Germinal center (tissue), 1 donor: ENCODE results near the gene OR8B3.
"Not testable (repeated sequence)": the region's sequence is repeated elsewhere in the genome, so short reads cannot be mapped to it uniquely, and the experiment has no call there.

ENCODE experiments used
- DNase-seq: peaks from one replicate; pipeline ENCODE4 v3.0.0; 2012; ENCODE audit warnings: mixed read lengths, low spot score

Gene OR8B3, protein sequence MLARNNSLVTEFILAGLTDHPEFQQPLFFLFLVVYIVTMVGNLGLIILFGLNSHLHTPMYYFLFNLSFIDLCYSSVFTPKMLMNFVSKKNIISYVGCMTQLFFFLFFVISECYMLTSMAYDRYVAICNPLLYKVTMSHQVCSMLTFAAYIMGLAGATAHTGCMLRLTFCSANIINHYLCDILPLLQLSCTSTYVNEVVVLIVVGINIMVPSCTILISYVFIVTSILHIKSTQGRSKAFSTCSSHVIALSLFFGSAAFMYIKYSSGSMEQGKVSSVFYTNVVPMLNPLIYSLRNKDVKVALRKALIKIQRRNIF

DNA sequence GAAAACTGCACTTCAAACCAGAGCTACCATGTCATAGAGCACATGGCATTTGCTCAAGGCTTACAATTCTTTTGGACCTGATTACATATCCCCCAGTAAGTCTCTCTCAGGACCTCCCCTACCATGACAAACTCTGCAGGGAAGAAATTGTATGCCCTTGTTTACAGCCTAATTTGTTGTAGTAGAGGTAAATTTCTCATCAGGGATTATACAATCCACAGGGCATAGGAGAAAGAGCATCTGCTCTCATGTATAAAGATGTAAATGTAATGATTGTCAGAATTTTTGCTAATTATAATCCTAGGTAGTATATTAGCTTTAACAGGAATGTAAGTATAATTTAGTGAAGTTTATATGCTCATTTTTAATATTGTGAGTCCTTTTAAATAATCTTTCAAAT is at the start of gene OR8B3:
TSS of gene OR8B3 (minus strand) at position 101 of the 400 bp plus-strand sequence. CDS start 1,673 bp downstream, outside the sequence.
- no peak for DNase-seq

DNA sequence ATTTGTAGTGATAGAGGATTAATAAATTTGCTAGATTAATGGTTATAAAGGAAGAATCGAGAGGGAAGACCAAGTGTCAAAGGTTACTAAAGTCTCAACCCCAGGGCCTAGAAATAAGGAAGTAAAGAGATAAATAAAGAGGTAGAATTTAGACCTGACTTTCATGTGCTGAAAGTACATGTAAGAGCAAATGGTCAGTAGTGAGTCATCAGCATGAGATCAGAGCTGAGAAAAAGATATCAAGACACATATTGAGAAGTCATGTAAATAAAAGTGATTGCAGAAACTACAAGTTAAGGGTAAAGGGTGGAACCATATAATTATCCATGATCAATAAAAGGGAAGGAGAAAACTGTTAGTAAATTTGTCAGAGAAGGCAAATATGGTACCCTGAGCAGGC is 48.1 kb upstream of the OR8B3 start:
- no peak for DNase-seq

DNA sequence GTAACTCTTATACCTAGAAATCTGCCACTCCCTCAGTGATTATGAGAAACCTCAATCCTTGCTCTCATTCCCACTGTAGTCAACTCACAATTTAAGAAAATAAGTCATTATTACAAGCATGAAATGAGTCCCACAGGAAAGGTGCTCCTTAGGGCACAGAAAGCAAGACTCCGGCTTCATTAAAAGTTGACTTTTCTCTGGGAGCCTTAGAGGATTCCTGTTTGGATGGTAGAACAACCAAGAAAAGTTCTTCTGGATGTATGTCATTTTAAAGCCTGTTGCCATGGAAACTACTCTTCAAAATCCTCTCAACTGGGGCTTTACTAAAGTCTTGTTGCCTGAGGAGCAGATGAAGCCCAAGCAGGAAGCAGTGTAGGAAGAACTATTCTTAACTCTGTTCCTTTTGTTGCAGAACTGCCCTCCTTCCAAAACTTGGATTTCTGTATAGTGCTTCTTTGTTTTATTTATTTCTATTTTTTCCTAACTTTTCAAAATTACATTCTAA is 46.9 kb upstream of the OR8B3 start, which contains the start of gene OR8B8:
TSS of gene OR8B8 (minus strand) at position 51 of the 505 bp plus-strand sequence. CDS start 4,611 bp downstream, outside the sequence.
- no peak for DNase-seq

DNA sequence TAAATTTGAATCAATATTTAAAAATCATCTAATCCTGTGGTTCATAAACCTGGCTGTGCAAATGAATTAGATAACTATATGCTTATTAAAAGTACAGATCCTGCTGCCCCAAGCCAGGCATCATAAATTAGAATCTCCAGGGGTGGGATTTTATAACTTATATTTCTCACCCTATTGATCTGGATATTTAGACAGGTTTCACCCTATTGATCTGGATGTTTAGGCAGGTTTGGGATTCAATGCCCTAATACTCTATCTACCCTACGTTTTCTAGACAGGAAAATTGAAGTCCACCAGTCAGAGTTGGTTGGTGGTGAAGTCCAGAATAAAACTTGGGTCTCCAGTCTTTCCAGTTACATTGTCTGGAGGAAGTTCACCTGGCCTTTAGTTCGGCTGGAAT is 44.0 kb upstream of the OR8B3 start:
- DNase-seq, result no peak

DNA sequence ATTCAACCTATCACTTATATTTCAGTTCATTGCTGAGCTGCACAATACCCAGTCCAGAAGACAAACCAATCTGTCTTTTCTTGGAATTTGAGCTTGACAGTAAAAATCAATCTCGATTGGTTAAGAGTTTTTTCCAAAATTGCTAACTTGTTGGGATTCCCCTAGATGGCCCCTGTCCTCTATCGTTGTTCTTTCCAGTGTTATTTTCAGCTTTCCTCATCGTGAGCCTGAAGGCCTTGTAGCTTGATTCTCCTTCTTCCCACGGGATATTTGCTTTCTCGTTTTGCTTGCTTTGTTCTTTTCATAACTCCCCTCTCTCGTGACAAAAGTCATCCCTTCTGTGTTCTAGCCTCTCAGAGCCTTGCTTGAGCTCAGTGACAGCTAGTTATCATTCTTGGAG is 43.6 kb upstream of the OR8B3 start:
- DNase-seq, result no peak

DNA sequence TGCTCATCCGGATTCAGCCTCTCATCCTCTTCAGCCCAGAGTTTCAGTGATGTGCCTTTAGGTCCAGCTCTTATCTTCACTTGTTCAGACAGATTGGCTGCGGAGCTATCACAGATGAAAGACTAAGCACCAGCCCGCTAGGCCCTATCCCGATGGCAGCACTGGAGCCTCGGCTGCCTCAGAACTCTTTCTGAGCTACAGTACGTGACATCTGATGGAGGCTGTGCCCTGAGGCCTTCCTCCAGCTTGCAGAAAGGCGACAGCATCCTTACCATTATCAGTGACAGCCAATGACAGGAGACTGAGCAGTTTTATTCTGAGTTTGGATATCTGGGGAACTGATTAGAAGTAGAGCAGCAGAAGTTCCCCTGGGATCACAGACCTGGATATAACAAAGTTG is 42.7 kb upstream of the OR8B3 start:
- no peak for DNase-seq

DNA sequence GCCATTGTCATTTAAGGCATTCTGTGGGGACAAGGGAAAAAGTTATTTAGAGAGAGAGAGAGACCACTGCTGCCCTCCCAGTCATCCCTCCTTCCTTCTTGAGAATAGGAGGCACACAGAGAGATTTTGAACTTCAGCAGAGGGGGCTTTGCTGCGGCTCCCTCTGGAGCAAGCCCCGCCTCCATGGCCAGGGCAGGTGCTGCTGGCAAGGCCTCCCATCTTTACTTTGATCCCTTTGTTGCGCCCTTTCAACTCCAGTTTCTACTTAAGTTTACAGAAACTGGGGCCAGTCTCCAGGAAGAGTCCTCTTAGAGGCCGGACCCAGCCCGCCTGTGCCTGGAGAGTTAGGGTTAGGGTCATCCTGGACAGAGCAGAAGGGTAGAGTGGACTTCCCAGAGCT is 42.3 kb upstream of the OR8B3 start:
- DNase-seq, result no peak

DNA sequence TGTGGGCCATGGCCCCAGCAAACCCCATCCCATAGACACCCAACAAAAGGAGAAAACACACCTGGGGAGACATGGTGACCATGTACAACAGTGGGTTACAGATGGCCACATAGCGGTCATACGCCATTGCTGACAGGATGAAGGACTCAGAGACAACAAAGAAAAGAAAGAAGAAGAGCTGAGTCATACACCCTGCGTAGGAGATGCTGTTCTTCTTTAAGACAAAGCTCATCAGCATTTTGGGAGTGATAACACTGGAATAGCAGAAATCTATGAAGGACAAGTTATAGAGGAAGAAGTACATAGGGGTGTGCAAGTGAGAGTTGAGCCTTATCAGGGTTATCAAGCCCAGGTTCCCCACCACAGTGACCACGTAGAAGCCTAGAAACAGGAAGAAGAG is 41.8 kb upstream of the OR8B3 start:
- no peak for DNase-seq

DNA sequence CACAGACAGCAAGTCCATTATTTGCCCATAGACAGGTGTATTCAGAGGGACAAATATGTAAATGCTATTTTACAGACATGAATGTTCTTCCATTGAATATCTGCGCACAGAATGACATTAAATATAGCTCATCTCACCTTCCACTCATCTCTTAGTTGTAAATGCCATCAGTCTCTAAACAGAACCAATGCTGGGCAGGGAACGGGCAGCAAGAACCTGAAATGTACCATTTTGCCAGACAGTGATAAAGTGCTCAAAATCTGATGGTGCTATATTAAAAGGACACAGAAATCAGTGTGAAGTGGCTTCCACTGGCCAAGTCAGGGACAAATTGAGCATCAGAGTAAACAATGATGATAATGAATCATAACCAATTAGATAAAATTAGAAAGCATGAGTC is 35.9 kb upstream of the OR8B3 start:
- no peak for DNase-seq

DNA sequence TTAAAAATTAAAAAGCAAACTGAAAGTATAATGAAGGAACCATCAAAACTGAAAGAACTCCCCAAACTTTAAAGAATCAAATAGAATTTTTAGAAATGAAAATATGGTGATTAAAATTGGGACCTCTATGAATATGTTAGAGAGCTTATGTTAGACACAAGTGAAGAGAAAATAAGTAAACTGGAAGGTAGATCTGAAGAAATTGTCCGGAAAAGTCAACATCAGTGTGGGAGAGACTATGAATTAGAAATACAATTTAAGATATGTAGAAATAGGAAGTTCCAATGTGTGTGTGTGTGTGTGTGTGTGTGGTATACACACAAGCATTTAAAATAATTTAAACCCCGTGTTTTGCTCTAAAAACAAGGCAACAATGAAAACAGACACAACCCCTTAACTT is 30.8 kb upstream of the OR8B3 start:
- no peak for DNase-seq

DNA sequence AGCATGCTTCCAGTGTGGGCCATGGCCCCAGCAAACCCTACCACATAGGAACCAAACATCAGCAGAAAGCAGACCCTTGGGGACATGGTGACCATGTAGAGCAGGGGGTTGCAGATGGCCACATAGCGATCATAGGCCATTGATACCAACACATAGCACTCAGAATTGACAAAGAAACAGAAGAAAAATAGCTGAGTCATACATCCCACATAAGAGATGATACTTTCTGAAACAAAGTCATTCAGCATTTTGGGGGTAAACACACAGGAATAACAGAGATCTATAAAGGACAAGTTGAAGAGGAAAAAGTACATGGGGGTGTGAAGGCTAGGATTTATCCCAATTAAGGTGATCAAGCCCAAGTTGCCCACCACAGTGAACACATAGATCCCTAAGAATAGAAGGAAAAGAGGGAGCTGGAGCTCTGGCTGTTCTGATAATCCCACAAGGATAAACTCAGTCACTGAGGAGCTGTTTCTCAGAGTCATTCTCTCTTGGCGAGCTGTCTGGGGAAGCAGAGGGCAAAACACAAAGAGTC is 25.6 kb upstream of the OR8B3 start, which contains the start of gene OR8B4:
TSS of gene OR8B4 (minus strand) at position 488 of the 538 bp plus-strand sequence. CDS start at position 488, 0 bp downstream.
- no peak for DNase-seq

DNA sequence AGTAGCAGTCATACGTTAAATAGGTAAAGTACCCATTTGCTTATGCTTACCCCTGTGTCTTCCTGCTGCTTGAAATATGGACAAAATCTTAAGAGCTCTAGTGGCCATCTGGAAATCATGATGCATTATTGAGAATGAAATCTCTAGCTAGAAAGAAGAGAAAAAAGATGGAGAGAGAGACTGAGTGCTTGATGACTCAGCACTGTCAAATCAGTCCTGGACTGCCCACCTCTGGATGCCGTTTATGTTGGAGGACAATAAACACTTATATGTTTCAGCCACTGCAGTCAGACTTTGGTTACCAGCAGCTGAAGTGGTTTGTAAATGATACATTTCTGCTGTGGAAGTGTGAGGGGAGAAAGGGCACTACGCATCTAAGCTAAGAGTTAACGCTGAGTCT is 22.2 kb upstream of the OR8B3 start:
- DNase-seq, result no peak

DNA sequence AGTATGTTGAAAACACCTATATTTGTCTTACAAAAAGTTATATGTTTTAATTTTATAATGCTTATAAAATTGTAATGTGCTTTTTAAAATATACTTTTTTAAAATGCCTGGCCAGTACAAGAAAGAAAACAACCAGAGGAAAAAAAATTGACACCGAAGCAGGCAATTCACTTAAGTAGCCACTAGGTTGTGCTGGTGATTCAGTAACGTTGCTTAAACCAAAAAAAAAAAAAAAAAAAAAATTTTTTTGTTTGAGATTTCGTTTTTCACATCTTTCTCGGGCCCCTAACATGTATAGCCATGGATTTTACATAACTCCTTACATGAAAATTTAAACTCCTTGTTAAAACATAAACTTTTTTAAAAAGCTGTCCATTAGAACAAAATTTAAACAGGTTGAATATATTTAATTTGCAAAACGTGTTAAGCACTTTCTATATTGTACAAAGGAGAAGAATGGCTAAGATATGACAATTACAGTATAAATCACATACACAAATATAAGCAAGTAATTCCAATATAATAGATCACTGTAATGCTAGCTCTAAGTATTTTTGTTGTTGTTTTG is 16.6 kb upstream of the OR8B3 start:
- DNase-seq, result peak; percentile 4

DNA sequence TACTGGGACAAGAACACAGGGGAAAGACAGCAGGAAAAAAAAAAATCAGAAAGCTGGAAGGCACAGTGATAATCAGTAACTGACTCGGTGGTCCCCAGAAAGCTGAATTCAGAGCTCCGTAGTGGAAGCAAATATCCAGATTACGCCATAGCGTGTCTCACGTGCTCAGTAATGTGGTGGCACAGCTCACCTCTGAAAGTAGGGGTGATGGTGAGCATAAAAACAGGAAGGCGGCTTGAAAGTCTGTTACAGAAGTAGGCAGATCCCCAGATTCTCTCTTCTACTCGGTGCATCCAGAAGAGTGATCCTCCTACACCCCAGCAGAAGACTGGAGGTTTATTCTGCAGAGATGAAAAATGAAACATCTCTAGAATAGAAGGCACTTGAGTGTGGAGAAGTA is 11.1 kb upstream of the OR8B3 start:
- DNase-seq, result no peak

DNA sequence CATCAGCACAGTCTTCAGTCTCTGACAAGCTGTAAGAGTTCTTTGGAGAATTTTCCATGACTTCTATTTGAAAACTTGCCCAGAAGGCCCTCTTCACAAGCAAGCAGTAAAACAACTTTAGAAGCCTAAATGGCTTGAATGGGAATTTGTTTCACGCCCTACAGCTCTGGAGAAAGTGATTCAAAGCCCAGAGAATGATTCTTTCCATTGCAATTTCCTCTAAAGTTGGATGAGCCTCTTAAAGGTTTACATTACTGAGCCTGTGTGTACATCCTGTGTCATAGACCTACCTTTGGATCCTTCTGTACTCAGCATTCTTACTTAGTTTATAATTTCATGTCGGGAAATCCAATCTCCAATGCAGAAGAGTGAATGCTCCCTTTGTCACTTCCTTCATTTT is 6.8 kb upstream of the OR8B3 start:
- DNase-seq, result no peak

DNA sequence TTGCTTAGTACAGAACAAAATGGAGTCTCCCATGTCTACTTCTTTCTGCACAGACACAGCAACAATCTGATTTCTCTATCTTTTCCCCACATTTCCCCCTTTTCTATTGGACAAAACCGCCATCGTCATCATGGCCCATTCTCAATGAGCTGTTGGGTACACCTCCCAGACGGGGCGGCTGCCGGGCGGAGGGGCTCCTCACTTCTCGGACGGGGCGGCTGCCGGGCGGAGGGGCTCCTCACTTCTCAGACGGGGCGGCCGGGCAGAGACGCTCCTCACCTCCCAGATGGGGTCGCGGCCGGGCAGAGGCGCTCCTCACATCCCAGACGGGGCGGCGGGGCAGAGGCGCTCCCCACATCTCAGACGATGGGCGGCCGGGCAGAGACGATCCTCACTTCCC is 4.4 kb upstream of the OR8B3 start:
- DNase-seq, result not testable (repeated sequence)

DNA sequence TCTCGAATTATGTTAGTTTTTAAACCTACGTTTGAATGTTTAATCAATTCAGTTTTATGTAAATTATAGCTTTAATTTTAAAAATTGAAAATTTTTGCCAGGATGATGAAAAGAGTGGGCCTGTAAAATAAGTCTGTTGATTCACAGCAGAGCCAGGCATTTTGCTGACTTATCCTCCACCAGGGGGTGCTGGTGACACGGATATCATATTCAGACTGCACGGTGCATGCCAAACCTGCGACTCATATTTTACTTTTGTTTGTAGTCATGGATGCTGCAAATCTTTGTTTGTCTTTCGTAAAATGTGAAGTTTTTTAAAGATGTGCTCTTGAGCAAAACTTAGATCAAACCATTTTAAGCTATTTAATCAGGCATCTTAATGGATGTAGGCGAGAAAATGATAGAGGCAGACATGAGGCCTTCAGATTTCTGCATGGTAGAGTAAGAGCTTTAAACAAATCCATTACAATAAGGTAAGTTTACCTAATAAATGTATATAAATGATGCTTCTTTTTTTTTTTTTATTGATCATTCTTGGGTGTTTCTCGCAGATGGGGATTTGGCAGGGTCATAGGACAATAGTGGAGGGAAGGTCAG is 3.6 kb upstream of the OR8B3 start:
- peak; percentile 40 for DNase-seq

DNA sequence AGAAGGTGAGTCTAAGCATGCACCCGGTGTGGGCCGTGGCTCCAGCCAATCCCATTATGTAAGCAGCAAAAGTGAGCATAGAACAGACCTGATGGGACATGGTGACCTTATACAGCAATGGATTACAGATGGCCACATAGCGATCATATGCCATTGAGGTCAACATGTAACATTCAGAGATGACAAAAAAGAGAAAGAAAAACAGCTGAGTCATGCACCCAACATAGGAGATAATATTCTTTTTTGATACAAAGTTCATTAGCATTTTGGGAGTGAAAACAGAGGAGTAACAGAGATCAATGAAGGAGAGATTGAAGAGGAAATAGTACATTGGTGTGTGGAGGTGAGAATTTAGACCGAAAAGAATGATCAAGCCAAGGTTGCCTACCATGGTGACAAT is 2.0 kb downstream of the OR8B3 start:
- not testable (repeated sequence) for DNase-seq

DNA sequence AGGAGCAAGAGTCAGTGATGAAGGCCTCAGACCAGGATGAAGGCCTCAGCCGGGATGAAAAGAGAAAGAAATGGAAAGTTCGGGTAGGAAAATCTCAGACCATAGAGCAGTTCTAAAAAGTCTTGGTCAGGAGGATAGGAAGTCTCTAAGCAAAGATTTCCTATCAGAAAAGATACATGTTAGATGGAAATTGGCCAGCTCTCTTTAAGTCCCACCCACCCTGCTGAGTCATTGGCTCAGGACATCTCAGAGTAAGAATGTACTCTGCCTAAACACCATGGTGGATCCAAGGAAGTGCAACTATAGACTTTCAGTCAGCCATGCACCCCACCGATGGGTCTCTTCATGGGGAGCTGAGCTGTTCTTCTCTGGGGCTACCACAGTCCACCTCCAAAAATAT is 4.4 kb downstream of the OR8B3 start:
- DNase-seq, result no peak

DNA sequence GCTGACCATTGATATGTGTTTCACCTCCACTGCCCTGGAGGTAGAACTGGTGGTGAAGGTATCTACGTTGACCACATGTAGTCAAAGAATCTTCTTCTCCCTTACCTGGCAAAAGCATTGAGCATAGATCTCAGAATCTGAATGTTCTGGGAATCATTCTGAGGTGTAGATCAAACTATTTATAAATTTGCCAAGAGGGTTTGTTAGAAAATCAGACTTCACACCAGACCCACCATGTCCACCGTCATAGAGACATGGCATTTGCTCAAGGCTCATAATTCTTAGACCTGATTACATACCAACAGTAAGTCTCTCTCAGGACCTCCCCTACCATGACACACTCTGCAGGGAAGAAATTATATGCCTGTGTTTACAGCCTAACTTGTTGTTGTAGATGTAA is 14.4 kb downstream of the OR8B3 start, which contains the start of gene OR8B2:
TSS of gene OR8B2 (minus strand) at position 101 of the 400 bp plus-strand sequence. CDS start 1,156 bp downstream, outside the sequence.
- DNase-seq, result no peak

DNA sequence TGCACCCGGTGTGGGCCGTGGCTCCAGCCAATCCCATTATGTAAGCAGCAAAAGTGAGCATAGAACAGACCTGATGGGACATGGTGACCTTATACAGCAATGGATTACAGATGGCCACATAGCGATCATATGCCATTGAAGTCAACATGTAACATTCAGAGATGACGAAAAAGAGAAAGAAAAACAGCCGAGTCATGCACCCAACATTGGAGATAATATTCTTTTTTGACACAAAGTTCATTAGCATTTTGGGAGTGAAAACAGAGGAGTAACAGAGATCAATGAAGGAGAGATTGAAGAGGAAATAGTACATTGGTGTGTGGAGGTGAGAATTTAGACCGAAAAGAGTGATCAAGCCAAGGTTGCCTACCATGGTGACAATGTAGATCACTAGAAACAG is 16.0 kb downstream of the OR8B3 start:
- not testable (repeated sequence) for DNase-seq

DNA sequence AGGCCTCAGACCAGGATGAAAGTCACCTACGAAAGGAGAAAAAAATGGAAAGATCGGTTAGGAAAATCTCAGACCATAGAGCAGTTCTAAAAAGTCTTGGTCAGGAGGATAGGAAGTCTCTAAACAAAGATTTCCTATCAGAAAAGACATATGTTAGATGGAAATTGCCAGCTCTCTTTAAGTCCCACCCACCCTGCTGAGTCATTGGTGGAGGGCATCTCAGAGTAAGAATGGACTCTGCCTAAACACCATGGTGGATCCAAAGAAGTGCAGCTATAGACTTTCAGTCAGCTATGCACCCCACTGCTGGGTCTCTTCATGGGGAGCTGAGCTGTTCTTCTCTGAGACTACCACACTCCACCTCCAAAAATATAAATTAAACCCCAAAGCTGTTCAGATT is 18.2 kb downstream of the OR8B3 start:
- no peak for DNase-seq

DNA sequence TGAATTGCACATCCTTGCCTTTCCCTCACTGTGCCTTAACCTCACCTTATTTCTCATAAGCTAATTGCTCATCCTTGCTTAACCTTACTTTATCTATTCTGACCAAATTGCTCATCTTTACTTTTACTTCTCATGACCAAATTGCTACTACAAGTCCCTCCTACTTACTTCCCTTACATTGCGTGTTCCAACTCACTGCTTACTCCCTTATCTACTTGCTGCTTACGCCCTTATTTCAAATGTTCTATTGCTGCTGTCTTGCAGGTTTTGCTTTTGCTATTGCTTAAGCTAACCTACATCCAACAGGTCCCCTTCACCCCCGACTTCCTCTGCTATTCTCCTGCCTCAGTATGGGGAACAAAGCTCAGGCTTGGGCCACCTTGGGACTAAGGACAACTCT is 22.5 kb downstream of the OR8B3 start:
- no peak for DNase-seq
